ENCODE measurements around the gene CD99L2. TPM values are rescaled to one million over a fixed set of nuclear protein-coding genes. Genes with fewer than 3 reads are reported as not detected.

Gene CD99L2
- total RNA-seq, 1 experiment from 2014 or later: 9.4 TPM

GRCh38 chrX:150856785-150857184 is 41.7 kb downstream of the CD99L2 start (continued):
- TF ChIP-seq RELA (CRISPR knock-in tag; IDR thresholded peaks at IDR 0.05; ENCODE audit: borderline replicate concordance): no peak

GRCh38 chrX:150856101-150856500 is 42.4 kb downstream of the CD99L2 start:
- Mint-ChIP-seq H3K27ac (no peak overlapping the region), H3K4me3 (no peak overlapping the region), H3K36me3 (peaks cover 7% of the 10 kb centered on the region), H3K9me3 (peaks cover 12% of the 10 kb centered on the region), H3K4me1 (peaks cover 7% of the 10 kb centered on the region; the same call in 1 of the 2 replicates), H3K27me3 (ENCODE audit: low read depth) (no peaks in the 10 kb centered on the region)
- ATAC-seq (no peak), DNase-seq (ENCODE audit: low spot score) (no peak)
- TF ChIP-seq RELA (CRISPR knock-in tag; IDR thresholded peaks at IDR 0.05; ENCODE audit: borderline replicate concordance) (no peak), NR2C2 (CRISPR knock-in tag; IDR thresholded peaks at IDR 0.05) (no peak), ZNF425 (CRISPR knock-in tag; conservative IDR thresholded peaks at IDR 0.05) (no peak), ZNF281 (CRISPR knock-in tag; IDR thresholded peaks at IDR 0.05) (no peak)
- CTCF ChIA-PET: no interaction called here
- POLR2A ChIA-PET: no interaction called here

GRCh38 chrX:150854856-150855255 is 43.6 kb downstream of the CD99L2 start:
- ChIA-PET POLR2A (no interaction called here), CTCF (interaction anchor here (1.5 kb wide), 1 partner anchor 227 kb away, joined by 4 read pairs; no protein-coding TSS in a partner anchor)
- no peak for ATAC-seq
- Mint-ChIP-seq H3K36me3 (peaks cover 6% of the 10 kb centered on the region), H3K27ac (no peak overlapping the region), H3K9me3 (peaks cover 11% of the 10 kb centered on the region), H3K4me1 (peaks cover 7% of the 10 kb centered on the region; the same call in 1 of the 2 replicates), H3K27me3 (ENCODE audit: low read depth) (no peaks in the 10 kb centered on the region), H3K4me3 (no peak overlapping the region)
- no peak for TF ChIP-seq ATF3 (CRISPR knock-in tag; conservative IDR thresholded peaks at IDR 0.05)
- TF ChIP-seq, protein P1, sequence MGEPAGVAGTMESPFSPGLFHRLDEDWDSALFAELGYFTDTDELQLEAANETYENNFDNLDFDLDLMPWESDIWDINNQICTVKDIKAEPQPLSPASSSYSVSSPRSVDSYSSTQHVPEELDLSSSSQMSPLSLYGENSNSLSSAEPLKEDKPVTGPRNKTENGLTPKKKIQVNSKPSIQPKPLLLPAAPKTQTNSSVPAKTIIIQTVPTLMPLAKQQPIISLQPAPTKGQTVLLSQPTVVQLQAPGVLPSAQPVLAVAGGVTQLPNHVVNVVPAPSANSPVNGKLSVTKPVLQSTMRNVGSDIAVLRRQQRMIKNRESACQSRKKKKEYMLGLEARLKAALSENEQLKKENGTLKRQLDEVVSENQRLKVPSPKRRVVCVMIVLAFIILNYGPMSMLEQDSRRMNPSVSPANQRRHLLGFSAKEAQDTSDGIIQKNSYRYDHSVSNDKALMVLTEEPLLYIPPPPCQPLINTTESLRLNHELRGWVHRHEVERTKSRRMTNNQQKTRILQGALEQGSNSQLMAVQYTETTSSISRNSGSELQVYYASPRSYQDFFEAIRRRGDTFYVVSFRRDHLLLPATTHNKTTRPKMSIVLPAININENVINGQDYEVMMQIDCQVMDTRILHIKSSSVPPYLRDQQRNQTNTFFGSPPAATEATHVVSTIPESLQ (CRISPR knock-in tag; IDR thresholded peaks at IDR 0.05): no peak
- no peak for DNase-seq (ENCODE audit: low spot score)

DNA sequence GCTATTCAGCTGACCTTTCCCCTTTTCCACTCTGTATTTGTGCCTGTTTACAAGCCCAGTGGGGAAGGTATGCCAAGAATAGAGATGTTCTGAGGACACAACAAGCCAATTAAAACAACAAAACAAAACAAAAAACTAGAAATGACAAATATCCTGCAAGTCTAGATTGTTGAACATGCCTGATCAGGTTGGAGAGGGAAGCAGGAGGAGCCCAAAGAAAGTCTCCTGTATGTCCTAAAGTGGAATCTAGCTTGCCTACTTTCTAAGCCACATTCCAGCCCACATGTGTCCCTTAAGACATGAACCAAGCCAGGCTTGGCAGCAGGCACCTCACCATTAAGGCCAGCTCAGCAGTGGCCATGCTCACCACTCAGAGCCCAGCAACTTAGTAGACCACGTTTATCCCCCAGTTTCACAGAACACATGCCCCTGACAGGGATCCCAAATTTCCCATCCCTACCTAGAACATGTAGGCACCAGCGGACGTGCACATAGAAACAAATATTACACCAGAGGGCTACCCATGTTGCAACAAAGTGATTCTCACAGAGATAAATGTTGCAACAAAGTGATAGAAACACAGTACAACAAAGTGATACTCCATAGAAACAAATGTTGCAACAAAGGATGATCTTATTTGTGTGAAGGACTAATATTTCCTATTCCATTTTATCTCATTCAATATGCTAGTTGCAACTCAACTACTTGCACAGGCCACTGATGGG is 48.3 kb downstream of the CD99L2 start:
- 0 out of 2 replicates have a peak, but pooled peaks cover under 1% of the 10 kb centered on the region for H3K36me3 Mint-ChIP-seq
- H3K27me3 Mint-ChIP-seq (ENCODE audit: low read depth): no peaks in the 10 kb centered on the region
- CTCF ChIA-PET: no interaction called here
- H3K4me3 Mint-ChIP-seq: no peak overlapping the region
- DNase-seq (ENCODE audit: low spot score) (no peak), ATAC-seq (no peak)
- H3K4me1 Mint-ChIP-seq: peaks cover 15% of the 10 kb centered on the region
- TF ChIP-seq ZNF416 (CRISPR knock-in tag; IDR thresholded peaks at IDR 0.05) (no peak), ZNF532 (CRISPR knock-in tag; IDR thresholded peaks at IDR 0.05; ENCODE audit: borderline replicate concordance) (no peak)
- no peak overlapping the region for H3K27ac Mint-ChIP-seq
- POLR2A ChIA-PET: no interaction called here
- H3K9me3 Mint-ChIP-seq: no peaks in the 10 kb centered on the region
